DOHH2 (cell line): ENCODE results near the gene RAPGEF3.

ENCODE experiments used
- H3F3A ChIP-seq: fragments of 200-600 bp; sonication (generic), shearing (Covaris generic); 2 replicates; pipeline ENCODE4 v1.6.0; 2016; ENCODE audit warnings: antibody characterized with exemption, mild to moderate bottlenecking; ENCODE audit not compliant: control insufficient read depth, insufficient read depth
- H3K27ac ChIP-seq: fragments of 200-600 bp; sonication (generic); 2 replicates; pipeline ENCODE4 v1.5.1; 2014; ENCODE audit warnings: low read depth, mild to moderate bottlenecking, low read length, moderate library complexity
- H3K27me3 ChIP-seq: fragments of 200-600 bp; sonication (generic); 2 replicates; pipeline ENCODE4 v1.6.1; 2014; ENCODE audit warnings: mild to moderate bottlenecking, low read length, mixed read lengths; ENCODE audit not compliant: control insufficient read depth
- H3K36me3 ChIP-seq: fragments of 200-600 bp; sonication (generic); 2 replicates; pipeline ENCODE4 v1.6.1; 2014; ENCODE audit warnings: mild to moderate bottlenecking, low read length, moderate library complexity, mixed read lengths; ENCODE audit not compliant: control insufficient read depth
- H3K4me1 ChIP-seq: fragments of 200-600 bp; sonication (generic); 2 replicates; pipeline ENCODE4 v1.6.1; 2014; ENCODE audit warnings: mild to moderate bottlenecking, low read length, mixed read lengths; ENCODE audit not compliant: control insufficient read depth
- H3K4me2 ChIP-seq: fragments of 200-600 bp; sonication (generic); 2 replicates; pipeline ENCODE4 v1.6.0; 2014; ENCODE audit warnings: mild to moderate bottlenecking, low read length, moderate library complexity
- H3K4me3 ChIP-seq: fragments of 200-600 bp; sonication (generic); 2 replicates; pipeline ENCODE4 v1.5.1; 2014; ENCODE audit warnings: mild to moderate bottlenecking, low read length, mixed read lengths
- H3K79me2 ChIP-seq: fragments of 200-600 bp; sonication (generic); 2 replicates; pipeline ENCODE4 v1.6.1; 2014; ENCODE audit warnings: mild to moderate bottlenecking, low read length, mixed read lengths; ENCODE audit not compliant: control insufficient read depth
- H3K9me2 ChIP-seq: fragments of 200-600 bp; sonication (generic); replicated peaks from 2 replicates; pipeline ENCODE4 v1.6.1; 2014; ENCODE audit warnings: mild to moderate bottlenecking, low read length, mixed read lengths; ENCODE audit not compliant: control insufficient read depth
- H3K9me3 ChIP-seq: fragments of 200-600 bp; sonication (generic); 2 replicates; pipeline ENCODE4 v1.6.1; 2014; ENCODE audit warnings: antibody characterized with exemption, low read length, mixed read lengths; ENCODE audit not compliant: control insufficient read depth, insufficient read depth
- H4K20me1 ChIP-seq: fragments of 200-600 bp; sonication (generic); 2 replicates; pipeline ENCODE4 v1.6.0; 2014; ENCODE audit warnings: low read depth, mild to moderate bottlenecking, antibody characterized with exemption, low read length, moderate library complexity; ENCODE audit not compliant: control insufficient read depth, insufficient read depth
- CTCF ChIP-seq: fragments of 200-600 bp; sonication (generic); IDR thresholded peaks from one replicate; pipeline ENCODE4 v1.5.1; 2014; ENCODE audit warnings: antibody characterized with exemption, mild to moderate bottlenecking, low read depth, low read length; ENCODE audit not compliant: poor library complexity, severe bottlenecking
- EZH2phosphoT487 ChIP-seq: fragments of 200-600 bp; sonication (generic); IDR thresholded peaks from 2 replicates; pipeline ENCODE4 v1.6.1; 2017; ENCODE audit warnings: borderline replicate concordance, mild to moderate bottlenecking, antibody characterized with exemption, low read length, moderate library complexity, mixed read lengths

The RAPGEF3 gene

GRCh38 chr12:47785036-47785886, 26.6 kb upstream of the RAPGEF3 start:
- Histone ChIP-seq H4K20me1 (no peaks in the 10 kb centered on the region), H3K79me2 (no peaks in the 10 kb centered on the region), H3K4me3 (no peak overlapping the region), H3K9me3 (no peaks in the 10 kb centered on the region), H3K4me1 (no peaks in the 10 kb centered on the region), H3K9me2 (no peaks in the 10 kb centered on the region), H3K27me3 (no peaks in the 10 kb centered on the region), H3F3A (peaks cover 5% of the 10 kb centered on the region; the same call in 1 of the 2 replicates), H3K27ac (no peak overlapping the region), H3K36me3 (peaks cover 88% of the 10 kb centered on the region), H3K4me2 (no peak overlapping the region)
- TF ChIP-seq EZH2phosphoT487 (no peak), CTCF (no peak)

- H3K36me3 ChIP-seq, result peaks cover 76% of the 10 kb centered on the region
- H3K4me1 ChIP-seq, result peaks cover 10% of the 10 kb centered on the region
Measured at GRCh38 chr12:47783821-47784819, 25.4 kb upstream of the RAPGEF3 start.

More at GRCh38 chr12:47783821-47784819, 25.4 kb upstream of the RAPGEF3 start:
- Histone ChIP-seq H3K9me3 (no peaks in the 10 kb centered on the region), H3K9me2 (no peaks in the 10 kb centered on the region), H3K4me2 (no peak overlapping the region), H3K79me2 (no peaks in the 10 kb centered on the region), H3K27ac (no peak overlapping the region), H3F3A (peaks cover 10% of the 10 kb centered on the region), H3K4me3 (no peak overlapping the region), H3K27me3 (no peaks in the 10 kb centered on the region), H4K20me1 (no peaks in the 10 kb centered on the region)
- no peak for TF ChIP-seq EZH2phosphoT487
- no peak for TF ChIP-seq CTCF
